HG02678 (cell line): Measurements from ENCODE around the gene SLC6A8.
"Not testable (repeated sequence)": the region's sequence is repeated elsewhere in the genome, so short reads cannot be mapped to it uniquely, and the experiment has no call there.

Source experiments
- ATAC-seq: cut with Tn5 transposase; IDR thresholded peaks from one replicate; pipeline ENCODE4 v1.9.1; 2021; ENCODE audit warnings: mild to moderate bottlenecking, moderate library complexity; ENCODE audit not compliant: unreplicated experiment

SLC6A8 gene

GRCh38 chrX:153743468-153744209, 55.9 kb downstream of the SLC6A8 start:
- ATAC-seq, result not testable (repeated sequence)

- no peak for ATAC-seq
Measured at GRCh38 chrX:153744210-153745066, 56.7 kb downstream of the SLC6A8 start.

GRCh38 chrX:153745067-153745433, 57.3 kb downstream of the SLC6A8 start:
- not testable (repeated sequence) for ATAC-seq
